HepG2 (cell line): ENCODE data around the gene PAFAH1B2. TPM values are rescaled to one million over a fixed set of nuclear protein-coding genes. Genes with fewer than 3 reads are reported as not detected.

Experiments used
- ATAC-seq: fragments of 200-7000 bp; cut with Tn5 transposase; 3 replicates; pipeline ENCODE4 v1.9.1; 2020; ENCODE audit warnings: mild to moderate bottlenecking, moderate library complexity
- BruUV-seq: library from RNA; stranded (reverse); fragments of 400-500 nt; replicated peaks from 2 replicates; lab custom pipeline; 2021; lab: Mats Ljungman, UMichigan
- CTCF ChIA-PET: fragments of 300-600 bp; formaldehyde crosslinking; extraction: SDS; loops from one replicate; lab custom pipeline; 2021; ENCODE audit warnings: low total read pairs, inconsistent platforms, low intra/inter-chr PET ratio; lab: Yijun Ruan, JAX
- POLR2A ChIA-PET: fragments of 350-600 bp; sonication (Branson Sonifier 250); formaldehyde crosslinking; loops from one replicate; lab custom pipeline; 2020; ENCODE audit warnings: antibody characterized with exemption, inconsistent platforms; lab: Yijun Ruan, JAX
- DNase-seq: peaks from one replicate; pipeline ENCODE4 v3.0.0-alpha.2; 2015; ENCODE audit warnings: low spot score
- FAIRE-seq: peaks from 3 replicates; lab custom pipeline; 2011; peaks lifted over from hg19 to GRCh38; lab: Jason Lieb, UNC
- H2AFZ ChIP-seq: one replicate; pipeline ENCODE4 v1.6.1; 2011; ENCODE audit warnings: low read length, inconsistent platforms
- H3K27ac ChIP-seq: fragments of 300-600 bp; 3 replicates; pipeline ENCODE4 v1.8.0; 2011; ENCODE audit warnings: mixed run types, mild to moderate bottlenecking, mixed read lengths, low read length, inconsistent platforms; ENCODE audit not compliant: insufficient read depth; ENCODE audit errors: extremely low read length
- H3K27me3 ChIP-seq, 2 experiments: fragments of 200-600 bp in 1 of 2; 2 replicates in 1 of 2; 3 replicates in 1 of 2; pipeline versions ENCODE4 v1.6.0 to v1.8.0; 2011; ENCODE audit warnings: low read length in 2 of 2, mild to moderate bottlenecking in 2 of 2, moderate library complexity in 2 of 2, inconsistent platforms in 1 of 2; ENCODE audit not compliant: insufficient read depth in 2 of 2, control insufficient read depth in 1 of 2
- H3K36me3 ChIP-seq, 2 experiments: fragments of 200-600 bp in 1 of 2; replicated peaks in 1 of 2; 2 replicates in 1 of 2; 3 replicates in 1 of 2; pipeline versions ENCODE4 v1.5.1 to v1.8.0; 2011; ENCODE audit warnings: low read length in 2 of 2, inconsistent platforms in 1 of 2; ENCODE audit not compliant: insufficient read depth in 2 of 2, control insufficient read depth in 1 of 2
- H3K4me1 ChIP-seq: 2 replicates; pipeline ENCODE4 v1.5.1; 2012; ENCODE audit warnings: low read length, inconsistent platforms; ENCODE audit not compliant: insufficient read depth
- H3K4me2 ChIP-seq: 2 replicates; pipeline ENCODE4 v1.6.0; 2011; ENCODE audit warnings: low read depth, low read length, inconsistent platforms
- H3K4me3 ChIP-seq, 3 experiments: fragments of 200-600 bp in 1 of 3; sonication (generic), shearing (Covaris generic) in 1 of 3; replicated peaks in 1 of 3; 2 replicates each; pipeline ENCODE4 v1.5.1; 2011 to 2016; ENCODE audit warnings: low read length in 3 of 3, inconsistent platforms in 2 of 3, low read depth in 2 of 3, mild to moderate bottlenecking in 2 of 3, control low read depth in 1 of 3, mixed read lengths in 1 of 3; ENCODE audit not compliant: insufficient read depth in 1 of 3
- H3K79me2 ChIP-seq: one replicate; pipeline ENCODE4 v1.6.1; 2011; ENCODE audit warnings: low read length, inconsistent platforms; ENCODE audit not compliant: insufficient read depth
- H3K9ac ChIP-seq: 2 replicates; pipeline ENCODE4 v1.6.0; 2011; ENCODE audit warnings: mild to moderate bottlenecking, low read depth, low read length, inconsistent platforms; ENCODE audit not compliant: insufficient read depth
- H3K9me3 ChIP-seq: 2 replicates; pipeline ENCODE4 v1.5.1; 2012; ENCODE audit warnings: mild to moderate bottlenecking, low read length
- H4K20me1 ChIP-seq: 2 replicates; pipeline ENCODE4 v1.6.0; 2011; ENCODE audit warnings: inconsistent platforms, mild to moderate bottlenecking, low read length, moderate library complexity; ENCODE audit not compliant: insufficient read depth
- ATF2 ChIP-seq: sonication (generic); formaldehyde crosslinking; IDR thresholded peaks from 2 replicates; pipeline ENCODE4 v1.4.0; 2020; ENCODE audit warnings: missing genetic modification reagents
- CCDC6 ChIP-seq: sonication (generic); formaldehyde crosslinking; IDR thresholded peaks from 2 replicates; pipeline ENCODE4 v1.8.1; 2022; ENCODE audit warnings: mild to moderate bottlenecking, missing genetic modification reagents, moderate library complexity
- KDM4B ChIP-seq: sonication (generic); formaldehyde crosslinking; IDR thresholded peaks from 2 replicates; pipeline ENCODE4 v1.4.0; 2020; ENCODE audit warnings: missing genetic modification reagents
- RFXAP ChIP-seq: sonication (generic); formaldehyde crosslinking; IDR thresholded peaks from 2 replicates; pipeline ENCODE4 v1.4.0; 2020; ENCODE audit warnings: missing genetic modification reagents, borderline replicate concordance
- TERF1 ChIP-seq: sonication (generic); formaldehyde crosslinking; IDR thresholded peaks from 2 replicates; pipeline ENCODE4 v1.8.0; 2022; ENCODE audit warnings: mild to moderate bottlenecking, missing genetic modification reagents, moderate library complexity
- ZNF615 ChIP-seq: sonication (generic); formaldehyde crosslinking; IDR thresholded peaks from 2 replicates; pipeline ENCODE4 v1.5.0; 2020; ENCODE audit warnings: mild to moderate bottlenecking, missing genetic modification reagents, borderline replicate concordance
- ZNF781 ChIP-seq: sonication (generic); formaldehyde crosslinking; IDR thresholded peaks from 2 replicates; pipeline ENCODE4 v1.5.1; 2020; ENCODE audit warnings: borderline replicate concordance, mild to moderate bottlenecking, missing genetic modification reagents; ENCODE audit errors: not compliant biosample characterization
- ZSCAN21 ChIP-seq: sonication (generic); formaldehyde crosslinking; IDR thresholded peaks from 2 replicates; pipeline ENCODE4 v1.8.0; 2022; ENCODE audit warnings: mild to moderate bottlenecking, missing genetic modification reagents, moderate library complexity, borderline replicate concordance
- in situ Hi-C: cut with HindIII; loops from 2 replicates; pipeline ENCODE4 v1.10.0; 2017; ENCODE audit warnings: low pct_unique_long_range_greater_than_20kb; ENCODE audit not compliant: extremely low pct_ligation_motif_present
- intact Hi-C: fragments of 100-400 bp; cut with micrococcal nuclease; formaldehyde crosslinking; loops from one replicate; pipeline ENCODE4 v1.10.0; 2022; ENCODE audit not compliant: unreplicated experiment
- polyA plus RNA-seq, 8 experiments: library from polyadenylated mRNA; depleted of rRNA in 3 of 8; stranded (reverse) in 7 of 8; unstranded in 1 of 8; fragments of >200 nt; fragmentation: Illumina TruSeq in 4 of 8; extraction: Trizol in 4 of 8; gene quantifications; 2 replicates each; pipeline versions ENCODE4 v1.2.1 to v1.2.3, GENCODE V29; 2011 to 2016; ENCODE audit warnings: low read depth in 4 of 8, missing spikeins in 1 of 8, mixed read lengths in 1 of 8; ENCODE audit not compliant: insufficient read depth in 1 of 8
- total RNA-seq, 5 experiments: library from RNA; depleted of rRNA; stranded (reverse); fragments of >200 nt; fragmentation: Illumina TruSeq; extraction: Trizol; gene quantifications; 2 replicates each; pipeline ENCODE4 v1.2.3, GENCODE V29; 2016; ENCODE audit warnings: low read depth in 1 of 5

Gene PAFAH1B2
- total and polyA plus RNA-seq, 2 of the 13 experiments (the other 11 are each of a cell fraction or from before 2014, with no cell fraction given): 28.8 to 104 TPM

- ChIA-PET POLR2A (no interaction called here), CTCF (no interaction called here)
- Histone ChIP-seq H3K9ac (no peak overlapping the region), H3K36me3 (no peaks in the 10 kb centered on the region), H3K79me2 (no peaks in the 10 kb centered on the region), H3K27me3 (no peaks in the 10 kb centered on the region; a peak in 1 of 5 replicates), H4K20me1 (no peaks in the 10 kb centered on the region), H3K4me1 (no peaks in the 10 kb centered on the region), H3K27ac (no peak overlapping the region), H3K4me3 (no peak overlapping the region), H3K4me2 (no peak overlapping the region), H2AFZ (no peak overlapping the region), H3K9me3 (no peaks in the 10 kb centered on the region)
- ATAC-seq: no peak
- no peak for FAIRE-seq
- intact Hi-C loops: no loop called here
- no TSS peak for BruUV-seq
- in situ Hi-C loops: no loop called here
- no peak for DNase-seq
- TF ChIP-seq RFXAP (CRISPR knock-in tag) (no peak), CCDC6 (CRISPR knock-in tag) (no peak), ZSCAN21 (CRISPR knock-in tag) (no peak), TERF1 (CRISPR knock-in tag) (no peak), ZNF781 (no peak), ATF2 (CRISPR knock-in tag) (no peak), KDM4B (no peak), ZNF615 (CRISPR knock-in tag) (no peak)
Measured at GRCh38 chr11:117117681-117118080, 26.4 kb upstream of the PAFAH1B2 start.
